Activated CD4-positive, alpha-beta memory T cell treated with anti-CD3 and anti-CD28 coated beads for 36 hours (primary cell): ENCODE measurements around the gene PFDN1. TPM values are rescaled to one million over a fixed set of nuclear protein-coding genes. Genes with fewer than 3 reads are reported as not detected.

Experiments
- CTCF ChIA-PET: fragments of 350-600 bp; sonication (Branson Sonifier 250); formaldehyde crosslinking; loops from one replicate; lab custom pipeline; 2021; ENCODE audit warnings: antibody characterized with exemption, inconsistent platforms; lab: Charles Lee
- POLR2A ChIA-PET: fragments of 350-600 bp; sonication (Branson Sonifier 250); formaldehyde crosslinking; loops from one replicate; lab custom pipeline; 2021; ENCODE audit warnings: antibody characterized with exemption; lab: Charles Lee
- DNase-seq: peaks from one replicate; pipeline ENCODE4 v3.0.0-alpha.2; 2020
- H3K27ac Mint-ChIP-seq: one replicate; pipeline ENCODE4 v1.8.0; 2021; ENCODE audit warnings: mixed read lengths
- H3K27me3 Mint-ChIP-seq: one replicate; pipeline ENCODE4 v1.8.0; 2021; ENCODE audit warnings: mixed read lengths
- H3K36me3 Mint-ChIP-seq: one replicate; pipeline ENCODE4 v1.8.0; 2021; ENCODE audit warnings: mixed read lengths
- H3K4me1 Mint-ChIP-seq: one replicate; pipeline ENCODE4 v1.8.0; 2021; ENCODE audit warnings: low read depth, mixed read lengths
- H3K4me3 Mint-ChIP-seq: one replicate; pipeline ENCODE4 v1.8.0; 2021; ENCODE audit warnings: mild to moderate bottlenecking, mixed read lengths
- H3K9me3 Mint-ChIP-seq: one replicate; pipeline ENCODE4 v1.8.0; 2021; ENCODE audit warnings: mixed read lengths
- intact Hi-C: fragments of 100-400 bp; cut with micrococcal nuclease; formaldehyde crosslinking; loops from one replicate; pipeline ENCODE4 v1.15.1; 2023
- total RNA-seq, 2 experiments: library from RNA; stranded (reverse); gene quantifications; one replicate each; pipeline ENCODE4 v1.2.3, GENCODE V29; 2021

The PFDN1 gene
- total RNA-seq, 2 experiments from 2014 or later, result 50.1 to 54.6 TPM

GRCh38 chr5:140235791-140236551, 66.9 kb downstream of the PFDN1 start:
- ChIA-PET CTCF (interaction anchor here (0.9 to 14.1 kb wide), 7 partner anchors 7 to 400 kb away, joined by 3 to 744 read pairs (median 4); partner anchors contain the start of gene HBEGF), POLR2A (no interaction called here)
- Mint-ChIP-seq H3K27ac (no peak overlapping the region), H3K27me3 (no peaks in the 10 kb centered on the region), H3K4me1 (peaks cover 2% of the 10 kb centered on the region), H3K36me3 (no peaks in the 10 kb centered on the region), H3K9me3 (no peaks in the 10 kb centered on the region), H3K4me3 (no peak overlapping the region)
- intact Hi-C loops, result no loop called here
- DNase-seq, result no peak

- Mint-ChIP-seq H3K9me3 (no peaks in the 10 kb centered on the region), H3K4me3 (no peak overlapping the region), H3K27me3 (no peaks in the 10 kb centered on the region), H3K4me1 (no peaks in the 10 kb centered on the region), H3K27ac (no peak overlapping the region), H3K36me3 (no peaks in the 10 kb centered on the region)
- DNase-seq, result no peak
- intact Hi-C loops, result no loop called here
- CTCF ChIA-PET, result interaction anchor here (1.1 to 1.5 kb wide), 2 partner anchors 10 to 115 kb away, joined by 4 read pairs; no protein-coding TSS in a partner anchor
- POLR2A ChIA-PET, result no interaction called here
These were observed 68.4 kb downstream of the PFDN1 start for GRCh38 chr5:140234377-140234989.

GRCh38 chr5:140232731-140233130, 70.2 kb downstream of the PFDN1 start:
- Mint-ChIP-seq H3K27ac (no peak overlapping the region), H3K27me3 (no peaks in the 10 kb centered on the region), H3K4me3 (no peak overlapping the region), H3K36me3 (no peaks in the 10 kb centered on the region), H3K4me1 (no peaks in the 10 kb centered on the region), H3K9me3 (no peaks in the 10 kb centered on the region)
- intact Hi-C loops, result no loop called here
- no peak for DNase-seq
- CTCF ChIA-PET, result interaction anchor here (0.8 to 2.5 kb wide), 4 partner anchors 11 to 130 kb away, joined by 3 to 10 read pairs (median 4); no protein-coding TSS in a partner anchor
- POLR2A ChIA-PET, result no interaction called here

- Mint-ChIP-seq H3K9me3 (no peaks in the 10 kb centered on the region), H3K4me3 (no peak overlapping the region), H3K36me3 (no peaks in the 10 kb centered on the region), H3K4me1 (no peaks in the 10 kb centered on the region), H3K27me3 (no peaks in the 10 kb centered on the region), H3K27ac (no peak overlapping the region)
- CTCF ChIA-PET, result interaction anchor here (1.2 kb wide), 1 partner anchor 10 kb away, joined by 5 read pairs; no protein-coding TSS in a partner anchor
- POLR2A ChIA-PET, result no interaction called here
- no peak for DNase-seq
- intact Hi-C loops, result no loop called here
These were observed 72.5 kb downstream of the PFDN1 start for GRCh38 chr5:140230373-140230772.

- H3K4me1 Mint-ChIP-seq, result no peaks in the 10 kb centered on the region
- POLR2A ChIA-PET, result no interaction called here
- CTCF ChIA-PET, result interaction anchor here (1.1 to 1.3 kb wide), 2 partner anchors 9 to 135 kb away, joined by 4 read pairs; no protein-coding TSS in a partner anchor
- no peaks in the 10 kb centered on the region for H3K9me3 Mint-ChIP-seq
- H3K4me3 Mint-ChIP-seq, result no peak overlapping the region
- intact Hi-C loops, result no loop called here
- no peaks in the 10 kb centered on the region for H3K27me3 Mint-ChIP-seq
- no peaks in the 10 kb centered on the region for H3K36me3 Mint-ChIP-seq
- DNase-seq, result no peak
- H3K27ac Mint-ChIP-seq, result no peak overlapping the region
These were observed 74.5 kb downstream of the PFDN1 start for GRCh38 chr5:140228364-140228837.

GRCh38 chr5:140227046-140227445, 75.9 kb downstream of the PFDN1 start:
- ChIA-PET POLR2A (no interaction called here), CTCF (interaction anchor here (0.9 to 1.2 kb wide), 2 partner anchors 9 to 125 kb away, joined by 3 to 5 read pairs; no protein-coding TSS in a partner anchor)
- intact Hi-C loops, result no loop called here
- Mint-ChIP-seq H3K36me3 (no peaks in the 10 kb centered on the region), H3K4me3 (no peak overlapping the region), H3K4me1 (peaks cover 4% of the 10 kb centered on the region), H3K27me3 (no peaks in the 10 kb centered on the region), H3K9me3 (no peaks in the 10 kb centered on the region), H3K27ac (no peak overlapping the region)
- no peak for DNase-seq

GRCh38 chr5:140225396-140225795, 77.5 kb downstream of the PFDN1 start:
- peaks cover 20% of the 10 kb centered on the region for H3K4me1 Mint-ChIP-seq
- intact Hi-C loops, result no loop called here
- DNase-seq, result no peak
- H3K27me3 Mint-ChIP-seq, result no peaks in the 10 kb centered on the region
- no peaks in the 10 kb centered on the region for H3K9me3 Mint-ChIP-seq
- H3K27ac Mint-ChIP-seq, result no peak overlapping the region
- ChIA-PET POLR2A (no interaction called here), CTCF (interaction anchor here (1.0 to 2.5 kb wide), 2 partner anchors 15 to 126 kb away, joined by 3 to 12 read pairs; no protein-coding TSS in a partner anchor)
- no peaks in the 10 kb centered on the region for H3K36me3 Mint-ChIP-seq
- no peak overlapping the region for H3K4me3 Mint-ChIP-seq

GRCh38 chr5:140224658-140225057, 78.2 kb downstream of the PFDN1 start:
- H3K4me1 Mint-ChIP-seq, result peaks cover 28% of the 10 kb centered on the region
- DNase-seq, result no peak
- intact Hi-C loops, result loop anchor here (5.0 kb wide), 1 partner anchor 47 kb away; the partner anchor contains the start of gene CYSTM1
- ChIA-PET CTCF (interaction anchor here (1.6 to 2.5 kb wide), 3 partner anchors 15 to 122 kb away, joined by 7 to 12 read pairs (median 10); partner anchors contain the start of gene HBEGF), POLR2A (no interaction called here)
- H3K4me3 Mint-ChIP-seq, result no peak overlapping the region
- H3K9me3 Mint-ChIP-seq, result no peaks in the 10 kb centered on the region
- H3K27ac Mint-ChIP-seq, result no peak overlapping the region
- H3K27me3 Mint-ChIP-seq, result no peaks in the 10 kb centered on the region
- H3K36me3 Mint-ChIP-seq, result no peaks in the 10 kb centered on the region

- Mint-ChIP-seq H3K36me3 (no peaks in the 10 kb centered on the region), H3K9me3 (no peaks in the 10 kb centered on the region), H3K27me3 (no peaks in the 10 kb centered on the region), H3K27ac (no peak overlapping the region), H3K4me1 (peaks cover 29% of the 10 kb centered on the region), H3K4me3 (no peak overlapping the region)
- intact Hi-C loops, result loop anchor here (5.0 kb wide), 1 partner anchor 46 kb away; the partner anchor contains the start of gene CYSTM1
- CTCF ChIA-PET, result interaction anchor here (1.6 to 2.5 kb wide), 4 partner anchors 16 to 128 kb away, joined by 7 to 12 read pairs (median 10); partner anchors contain the start of gene HBEGF
- POLR2A ChIA-PET, result no interaction called here
- no peak for DNase-seq
These were observed 79.3 kb downstream of the PFDN1 start for GRCh38 chr5:140223567-140223966.

- H3K4me3 Mint-ChIP-seq, result no peak overlapping the region
- CTCF ChIA-PET, result interaction anchor here (0.8 to 1.8 kb wide), 3 partner anchors 17 to 149 kb away, joined by 3 to 6 read pairs (median 3); partner anchors contain the start of gene HBEGF
- intact Hi-C loops, result loop anchor here (5.0 kb wide), 1 partner anchor 45 kb away; the partner anchor contains the start of gene CYSTM1
These were observed 80.5 kb downstream of the PFDN1 start for GRCh38 chr5:140222416-140222815.

GRCh38 chr5:140221697-140222223, 81.1 kb downstream of the PFDN1 start:
- Mint-ChIP-seq H3K36me3 (no peaks in the 10 kb centered on the region), H3K4me1 (peaks cover 29% of the 10 kb centered on the region), H3K27ac (no peak overlapping the region), H3K9me3 (no peaks in the 10 kb centered on the region), H3K4me3 (no peak overlapping the region), H3K27me3 (no peaks in the 10 kb centered on the region)
- CTCF ChIA-PET, result interaction anchor here (0.8 to 1.8 kb wide), 3 partner anchors 18 to 149 kb away, joined by 3 to 6 read pairs (median 3); partner anchors contain the start of gene HBEGF
- POLR2A ChIA-PET, result no interaction called here
- no peak for DNase-seq
- intact Hi-C loops, result loop anchor here (5.0 kb wide), 1 partner anchor 44 kb away; the partner anchor contains the start of gene CYSTM1

More at GRCh38 chr5:140222416-140222815, 80.5 kb downstream of the PFDN1 start:
- Mint-ChIP-seq H3K36me3 (no peaks in the 10 kb centered on the region), H3K9me3 (no peaks in the 10 kb centered on the region), H3K4me1 (peaks cover 29% of the 10 kb centered on the region), H3K27ac (no peak overlapping the region), H3K27me3 (no peaks in the 10 kb centered on the region)
- DNase-seq, result no peak
- POLR2A ChIA-PET, result no interaction called here
